HG02763 (cell line): ENCODE results near the gene CCDC85B.
A peak's percentile ranks its signal among the peaks of the same experiment; 100 is the strongest.

Experiments
- ATAC-seq: cut with Tn5 transposase; IDR thresholded peaks from one replicate; pipeline ENCODE4 v1.9.1; 2021; ENCODE audit warnings: mild to moderate bottlenecking, moderate library complexity; ENCODE audit not compliant: unreplicated experiment

CCDC85B gene

DNA sequence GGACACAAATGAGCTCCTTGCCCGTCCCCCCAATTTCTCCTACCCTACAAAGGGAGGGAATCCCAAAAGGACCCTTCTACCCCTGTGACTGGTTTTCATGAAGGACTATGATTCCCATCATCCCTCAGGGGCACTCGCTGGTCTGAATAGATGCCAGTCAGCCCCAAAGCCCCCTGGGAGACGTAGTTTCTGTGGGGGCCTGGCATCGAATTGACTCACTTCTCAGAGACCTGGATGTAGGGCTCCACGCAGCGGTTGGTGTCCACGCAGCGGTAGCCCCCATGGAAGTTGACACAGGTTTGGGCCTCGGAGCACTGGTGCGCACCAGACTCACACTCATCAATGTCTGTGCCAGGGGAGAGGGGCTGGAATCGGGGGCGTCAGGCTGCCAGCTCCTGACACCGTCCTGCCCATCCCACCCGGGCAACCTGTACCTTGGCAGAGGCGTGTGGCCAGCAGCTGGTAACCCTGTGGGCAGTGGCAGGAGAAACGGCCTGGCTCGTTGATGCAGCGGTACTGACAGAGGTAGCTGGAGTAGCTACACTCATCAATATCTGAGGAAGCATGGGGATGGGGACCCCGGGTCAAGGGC is 22.3 kb upstream of the CCDC85B start:
- no peak for ATAC-seq

GRCh38 chr11:65868907-65869306 is 21.6 kb upstream of the CCDC85B start:
- no peak for ATAC-seq

- ATAC-seq = no peak
Measured at GRCh38 chr11:65869643-65870306, 20.7 kb upstream of the CCDC85B start.

GRCh38 chr11:65870307-65870658 is 20.2 kb upstream of the CCDC85B start:
- no peak for ATAC-seq

GRCh38 chr11:65870706-65871681 is 19.5 kb upstream of the CCDC85B start:
- no peak for ATAC-seq

DNA sequence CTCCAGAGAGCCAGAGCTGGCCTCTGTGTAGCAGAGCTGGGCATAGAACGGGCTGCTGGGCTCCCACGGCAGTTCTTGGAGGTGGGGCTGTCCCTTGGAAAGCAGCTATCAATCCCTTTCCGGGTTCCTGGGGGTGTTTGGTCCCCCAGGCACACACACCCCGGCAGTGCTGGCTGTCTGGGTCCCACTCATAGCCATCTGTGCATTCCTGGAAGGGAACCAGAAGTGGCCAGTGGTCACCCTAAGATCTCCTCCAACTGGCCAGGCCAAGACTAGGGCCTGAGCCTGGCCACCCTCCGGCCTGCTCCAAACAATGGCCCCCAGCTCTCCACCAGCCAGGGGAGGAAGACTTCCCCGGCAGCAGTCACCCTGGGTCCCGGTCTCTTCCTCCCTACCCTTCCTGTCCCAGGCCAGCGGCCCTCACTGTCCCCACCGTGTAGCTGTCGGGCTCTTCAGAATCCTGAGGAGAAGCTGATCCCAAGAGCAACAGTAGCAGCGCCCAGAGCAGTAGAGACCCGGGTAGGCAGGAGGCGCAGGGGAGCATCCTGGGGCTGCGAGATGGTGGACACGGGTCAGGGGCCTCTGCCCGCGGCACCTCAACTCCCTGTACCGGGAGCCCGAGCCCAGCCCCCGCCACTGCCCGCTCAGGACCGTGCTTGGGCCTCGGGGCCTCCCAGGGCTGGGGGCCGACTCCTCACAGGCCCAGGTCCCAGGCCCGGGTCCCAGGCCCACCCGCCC is 18.5 kb upstream of the CCDC85B start:
- no peak for ATAC-seq

- no peak for ATAC-seq
Measured at GRCh38 chr11:65872586-65873317, 17.7 kb upstream of the CCDC85B start, which contains the start of gene EFEMP2. Gene EFEMP2 (minus strand): TSS chr11:65872800. CDS start chr11:65872354, 446 bp downstream.

DNA sequence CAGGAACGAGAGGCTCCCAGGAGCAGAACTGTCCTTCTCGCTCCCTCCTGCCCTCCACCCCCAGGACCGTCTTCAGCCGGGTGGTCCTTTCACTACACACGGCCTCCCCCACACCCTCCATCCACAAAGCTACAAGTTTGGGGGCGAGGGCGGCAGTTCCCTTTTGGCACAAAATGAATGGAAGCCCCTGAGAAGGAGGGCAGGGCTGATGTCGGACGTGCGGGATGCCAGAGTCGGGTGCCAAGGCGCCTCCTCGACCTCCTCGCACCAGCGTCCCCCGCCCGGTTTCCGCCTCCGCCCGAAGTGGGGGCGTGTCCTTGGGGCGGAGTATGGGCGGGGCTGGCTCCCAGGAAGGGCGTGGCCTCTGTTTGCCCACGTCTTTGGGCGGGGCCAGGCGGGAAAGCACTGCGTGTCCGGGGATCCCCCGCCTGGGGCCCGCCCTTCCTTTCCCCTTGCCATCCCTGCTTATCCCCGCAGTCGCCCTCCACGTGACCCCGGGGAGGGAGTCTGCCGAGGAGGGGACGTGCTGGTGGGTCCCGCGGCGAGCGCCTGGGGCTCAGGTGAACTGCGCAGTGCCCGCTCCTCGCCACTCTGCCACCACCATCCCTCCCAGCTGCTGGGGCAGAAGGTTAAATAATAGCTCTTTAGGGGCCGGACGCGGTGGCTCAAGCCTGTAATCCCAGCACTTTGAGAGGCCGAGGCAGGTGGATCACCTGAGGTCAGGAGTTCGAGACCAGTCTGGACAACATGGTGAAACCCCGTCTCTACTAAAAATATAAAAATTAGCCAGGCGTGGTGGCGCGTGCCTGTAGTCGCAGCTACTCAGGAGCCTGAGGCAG is 16.9 kb upstream of the CCDC85B start:
- peak; percentile 76 for ATAC-seq

DNA sequence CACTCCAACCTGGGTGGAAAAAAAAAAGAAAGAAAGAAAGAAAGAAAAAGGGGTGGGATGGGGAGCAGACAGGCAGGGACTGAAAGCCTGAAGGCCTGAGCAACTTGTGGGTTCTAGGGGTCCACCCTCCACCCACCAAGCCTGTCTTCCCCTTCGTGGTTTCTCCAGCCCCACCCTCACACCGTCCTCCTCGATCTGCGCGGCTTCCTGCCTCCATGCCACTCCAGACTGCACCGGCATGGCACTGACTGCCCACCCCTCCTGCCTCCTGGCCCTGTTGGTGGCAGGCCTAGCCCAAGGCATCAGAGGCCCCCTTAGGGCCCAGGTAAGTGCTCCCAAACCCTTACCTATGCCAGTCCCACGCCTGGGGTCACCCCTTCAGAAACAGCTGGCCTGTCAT is 10.9 kb upstream of the CCDC85B start, which contains the start of gene CTSW:
Gene CTSW, plus strand, starts transcription at position 221 of the 400 bp plus-strand sequence. Its CDS starts 18 bp downstream, at position 239.
- ATAC-seq = no peak

DNA sequence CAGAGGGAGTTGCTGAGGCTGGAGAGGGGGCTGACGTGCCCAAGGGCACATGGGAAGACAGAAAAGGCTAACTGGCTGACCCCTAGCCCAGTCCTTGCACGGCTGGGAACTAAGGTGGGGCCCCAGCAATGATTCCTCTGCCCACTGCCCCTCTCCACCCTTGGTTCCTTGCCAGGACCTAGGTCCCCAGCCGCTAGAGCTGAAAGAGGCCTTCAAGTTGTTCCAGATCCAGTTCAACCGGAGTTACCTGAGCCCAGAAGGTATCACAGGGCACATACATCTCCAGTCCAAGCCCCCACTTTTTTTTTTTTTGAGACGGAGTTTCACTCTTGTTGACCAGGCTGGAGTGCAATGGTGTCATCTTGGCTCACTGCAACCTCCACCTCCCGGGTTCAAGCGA is 10.4 kb upstream of the CCDC85B start:
- ATAC-seq = no peak

DNA sequence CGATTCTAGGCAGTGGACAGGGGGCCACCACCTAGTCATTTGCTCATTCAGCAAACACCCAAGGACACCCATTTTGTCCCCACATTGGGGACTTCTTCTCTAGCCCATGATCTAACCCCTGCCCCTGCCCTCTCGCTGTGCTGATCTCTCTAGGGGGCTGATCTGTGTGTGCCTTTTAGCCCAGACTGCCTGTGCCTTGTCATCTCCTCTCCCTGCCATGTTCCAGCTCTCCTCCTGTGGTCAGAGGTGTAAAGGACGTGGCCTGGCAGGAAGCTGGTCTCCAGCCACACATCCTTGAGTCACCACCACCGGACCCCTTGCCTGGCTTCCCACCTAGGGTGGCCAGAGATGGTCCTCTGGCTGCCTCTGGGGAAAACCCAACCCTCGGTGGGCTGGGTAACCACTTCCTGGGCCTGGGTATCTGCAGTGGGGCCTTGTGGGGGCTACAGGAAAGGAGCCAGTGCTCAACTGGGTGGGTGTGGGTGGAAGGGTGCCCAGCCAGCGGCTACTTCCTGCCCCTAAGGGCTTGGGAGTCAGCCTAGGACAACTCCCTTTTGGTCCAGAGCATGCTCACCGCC is 9.5 kb upstream of the CCDC85B start:
- no peak for ATAC-seq

- ATAC-seq = no peak
Measured at GRCh38 chr11:65882120-65883057, 8.1 kb upstream of the CCDC85B start.

DNA sequence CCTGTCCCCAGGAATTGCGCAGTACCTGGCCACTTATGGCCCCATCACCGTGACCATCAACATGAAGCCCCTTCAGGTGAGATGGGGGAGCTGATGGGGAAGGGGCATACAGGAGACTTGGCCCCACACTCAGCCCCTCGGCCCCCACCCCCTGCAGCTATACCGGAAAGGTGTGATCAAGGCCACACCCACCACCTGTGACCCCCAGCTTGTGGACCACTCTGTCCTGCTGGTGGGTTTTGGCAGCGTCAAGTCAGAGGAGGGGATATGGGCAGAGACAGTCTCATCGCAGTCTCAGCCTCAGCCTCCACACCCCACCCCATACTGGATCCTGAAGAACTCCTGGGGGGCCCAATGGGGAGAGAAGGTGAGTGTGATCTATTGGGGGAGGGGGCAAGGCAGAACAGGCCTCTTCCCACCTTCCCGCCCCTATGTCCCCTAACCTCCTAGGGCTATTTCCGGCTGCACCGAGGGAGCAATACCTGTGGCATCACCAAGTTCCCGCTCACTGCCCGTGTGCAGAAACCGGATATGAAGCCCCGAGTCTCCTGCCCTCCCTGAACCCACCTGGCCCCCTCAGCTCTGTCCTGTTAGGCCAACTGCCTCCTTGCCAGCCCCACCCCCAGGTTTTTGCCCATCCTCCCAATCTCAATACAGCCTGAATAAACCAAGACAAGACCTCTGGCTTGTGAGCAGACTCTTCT is 7.3 kb upstream of the CCDC85B start:
- no peak for ATAC-seq

- no peak for ATAC-seq
Measured at GRCh38 chr11:65883786-65884715, 6.4 kb upstream of the CCDC85B start.

DNA sequence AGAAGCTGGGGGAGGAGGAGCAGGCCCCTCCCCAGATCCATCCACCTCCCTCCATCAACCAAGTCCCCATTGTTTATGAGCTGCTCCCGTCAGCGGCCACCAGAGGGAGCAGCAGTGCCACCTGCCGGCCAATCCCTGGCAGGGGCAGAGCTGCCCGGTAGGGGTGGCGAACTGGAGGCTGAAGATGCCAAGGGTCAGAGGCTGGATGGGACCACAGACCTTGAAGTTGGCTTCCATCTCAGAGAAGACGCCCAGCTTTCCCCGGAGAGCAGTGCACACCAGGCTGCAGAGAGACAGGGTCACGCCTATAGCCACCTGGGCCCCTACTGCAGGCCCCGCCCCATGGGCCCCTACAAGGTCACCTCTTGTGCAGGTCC is 5.8 kb upstream of the CCDC85B start:
- ATAC-seq = no peak

- no peak for ATAC-seq
Measured at GRCh38 chr11:65885231-65885630, 5.2 kb upstream of the CCDC85B start.
